Sciatic nerve (tissue), 2 donors: ENCODE data around the gene TMTC1. TPM values are rescaled to one million over a fixed set of nuclear protein-coding genes. Genes with fewer than 3 reads are reported as not detected.
A peak's percentile ranks its signal among the peaks of the same experiment; 100 is the strongest.

ENCODE experiments used
- ATAC-seq: fragments of 200-7000 bp; cut with Tn5 transposase; one replicate; pipeline ENCODE4 v1.9.1; 2020; ENCODE audit warnings: mild to moderate bottlenecking, moderate library complexity
- DNase-seq: peaks from one replicate; pipeline ENCODE4 v3.0.0-alpha.2; 2020; ENCODE audit warnings: low spot score
- intact Hi-C: fragments of 100-400 bp; cut with DNase I; formaldehyde crosslinking; loops from one replicate; pipeline ENCODE4 v1.14.2; 2022
- total RNA-seq: library from RNA; stranded (reverse); fragmentation: NEBNext Ultra II Directional; extraction: Animal tissue kit (Norgen Biotek cat#: 25700); gene quantifications from one replicate; pipeline ENCODE4 v1.2.1, GENCODE V29; 2021
- donor health status: DM: no; HTN: no; CAD: no.
- donor health status: DM: no; HTN: no; CAD: no.

Gene TMTC1
- total RNA-seq, 1 donor from 2014 or later, result 164 TPM

DNA sequence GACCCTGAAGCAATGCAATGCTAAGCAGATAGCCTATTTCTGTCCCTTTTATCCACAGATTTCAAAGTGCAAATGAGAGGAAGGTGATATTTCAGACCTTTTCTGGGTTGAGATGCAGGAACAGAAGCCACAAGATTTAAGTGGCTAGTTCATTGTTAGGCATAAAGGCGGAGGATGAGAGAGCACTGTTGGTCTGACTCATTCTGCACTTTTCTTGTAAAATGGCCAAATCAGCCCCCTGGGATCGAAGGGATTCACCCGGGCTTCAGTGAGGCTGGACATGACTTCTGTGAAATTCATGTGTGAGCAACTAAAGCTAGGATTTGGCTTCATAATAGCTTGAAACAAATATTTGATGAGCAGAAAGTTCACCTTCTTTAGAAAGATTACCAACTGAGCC is 184.4 kb downstream of the TMTC1 start:
- no peak for DNase-seq
- ATAC-seq, result peak; percentile 77
- intact Hi-C loops, result no loop called here

DNA sequence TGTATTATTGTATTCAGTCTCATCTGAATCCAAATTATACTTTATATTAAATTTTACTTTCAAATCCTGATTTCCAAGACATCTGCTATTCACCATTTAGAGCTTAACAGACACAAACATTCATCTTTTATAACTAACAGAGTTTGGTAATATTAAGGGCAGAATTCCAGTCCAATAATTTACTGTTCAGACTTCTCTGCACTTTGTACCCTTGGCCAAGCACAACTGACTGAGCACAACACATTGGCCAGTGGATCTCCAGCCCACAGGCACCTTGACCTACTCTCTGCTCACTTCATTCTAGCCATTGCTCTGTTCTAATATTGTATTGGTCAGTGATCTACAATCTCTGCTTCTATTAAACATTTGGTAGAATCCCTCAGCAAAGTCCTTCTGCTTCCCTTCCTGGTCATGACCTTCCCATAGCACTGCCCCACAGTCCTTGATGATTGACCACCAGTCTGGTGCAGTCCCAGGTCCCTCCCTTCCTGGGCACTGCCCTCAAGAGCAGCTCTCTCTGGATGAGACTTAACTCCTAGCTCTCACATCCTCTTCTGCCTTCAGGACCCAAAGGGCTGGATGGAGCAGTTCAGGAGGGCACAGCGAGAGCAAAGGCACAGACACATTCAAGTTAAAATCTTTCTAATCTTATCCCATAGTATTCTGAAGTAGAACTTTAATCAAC is 188.5 kb downstream of the TMTC1 start:
- ATAC-seq (no peak), DNase-seq (no peak)
- intact Hi-C loops, result no loop called here

DNA sequence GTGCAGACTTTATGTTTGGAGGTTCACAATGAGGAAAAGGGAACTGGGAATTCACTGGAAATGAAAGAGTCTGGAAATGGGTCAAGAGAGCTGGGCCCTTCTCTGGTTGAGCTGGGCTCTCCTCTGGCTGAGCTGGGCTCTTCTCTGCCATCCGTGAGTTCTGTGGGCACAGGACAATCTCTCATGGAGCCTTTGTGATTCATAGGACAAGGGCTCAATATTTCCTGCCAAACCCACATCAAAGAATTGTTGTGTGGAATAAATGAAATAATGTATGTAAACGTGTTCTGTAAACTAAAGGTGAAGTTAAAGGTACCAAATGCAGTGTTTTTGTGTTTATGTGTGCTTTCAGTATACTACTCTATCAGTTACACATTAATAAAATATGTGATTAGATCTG is 190.7 kb downstream of the TMTC1 start:
- no peak for DNase-seq
- no peak for ATAC-seq
- intact Hi-C loops, result no loop called here

DNA sequence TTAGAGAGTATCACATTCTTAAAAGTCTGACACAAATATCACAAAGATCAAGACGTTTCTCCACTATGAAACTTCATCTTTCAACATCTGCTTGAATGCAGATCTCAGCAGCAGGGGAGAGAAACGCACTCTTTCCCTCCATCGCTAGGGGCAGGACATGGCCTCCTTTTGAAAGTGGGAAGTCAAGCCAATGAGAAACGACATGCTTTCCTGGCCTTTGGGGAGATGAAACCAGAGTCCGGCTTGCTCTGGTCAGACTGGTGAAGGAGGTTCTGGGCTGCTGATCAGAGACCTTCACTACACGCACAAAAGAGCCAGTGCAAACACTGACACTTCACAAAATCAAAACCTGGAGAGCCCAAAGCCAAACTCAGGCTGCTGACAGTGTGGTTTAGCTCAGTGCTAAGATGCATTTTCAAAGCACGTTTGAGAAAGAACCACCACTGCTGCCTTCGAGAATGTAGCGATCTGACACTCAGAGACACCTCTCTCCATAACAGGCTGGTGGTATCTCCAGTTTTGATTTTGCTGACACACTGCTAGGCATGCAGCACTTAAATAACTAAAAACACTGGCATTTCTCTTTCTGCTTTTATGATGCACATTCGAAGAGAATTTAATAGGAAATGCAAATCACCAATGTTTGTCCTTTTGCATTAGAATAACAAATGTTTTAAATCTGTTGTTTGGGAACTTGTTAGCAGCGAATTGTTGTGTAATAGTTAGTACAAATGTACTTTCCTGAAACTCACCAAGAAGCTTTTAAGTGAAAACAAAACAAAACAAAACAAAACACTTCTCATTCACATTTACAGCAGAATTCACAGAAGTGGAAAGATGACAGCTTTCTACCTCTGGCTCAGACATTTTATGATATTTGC is 192.4 kb downstream of the TMTC1 start:
- DNase-seq, result no peak
- peak; percentile 93 for ATAC-seq
- intact Hi-C loops, result no loop called here

DNA sequence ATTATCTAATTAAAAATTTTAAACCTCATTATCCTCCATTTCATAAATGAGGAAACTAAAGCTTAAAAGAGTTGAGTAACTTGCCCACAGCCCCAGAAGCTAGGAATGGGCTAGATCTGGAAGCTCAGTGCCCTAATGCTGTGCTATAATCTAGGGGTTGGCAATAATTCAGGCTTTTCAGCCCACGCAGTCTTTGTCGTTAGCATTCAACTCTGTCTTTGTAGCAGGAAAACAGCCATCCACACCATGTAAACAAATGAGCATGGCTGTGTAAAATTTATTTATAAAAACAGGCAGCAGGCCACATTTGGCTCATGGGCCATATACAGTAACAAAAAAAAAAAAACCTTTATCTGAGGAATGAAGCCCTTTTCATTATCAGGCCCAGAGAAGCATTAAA is 193.9 kb downstream of the TMTC1 start:
- intact Hi-C loops, result no loop called here
- ATAC-seq (no peak), DNase-seq (no peak)

DNA sequence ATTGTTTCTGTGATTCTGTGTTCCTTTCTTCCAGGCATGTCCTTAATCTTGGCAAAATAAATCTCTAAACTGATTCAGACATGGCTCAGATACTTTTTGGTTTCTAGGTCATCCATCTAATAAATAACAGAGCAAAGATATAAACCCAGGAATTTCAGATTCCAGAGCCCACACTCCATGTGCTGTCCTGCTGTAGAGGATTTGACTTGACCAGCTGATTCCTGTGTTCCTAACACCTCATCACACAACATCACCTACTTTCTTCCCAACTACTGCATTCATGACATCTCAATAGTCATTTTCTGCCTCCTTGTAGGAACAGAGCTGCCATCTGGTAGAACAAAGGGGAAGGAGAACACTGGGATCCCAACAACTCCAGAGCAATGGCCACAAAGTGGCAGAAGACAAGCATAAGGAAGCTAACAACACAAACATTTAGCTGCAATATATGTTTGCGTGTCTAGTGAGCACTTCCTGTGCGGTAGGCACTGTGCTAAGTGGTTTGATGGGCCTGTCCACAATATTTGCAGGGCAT is 194.4 kb downstream of the TMTC1 start:
- intact Hi-C loops, result no loop called here
- ATAC-seq (no peak), DNase-seq (no peak)

DNA sequence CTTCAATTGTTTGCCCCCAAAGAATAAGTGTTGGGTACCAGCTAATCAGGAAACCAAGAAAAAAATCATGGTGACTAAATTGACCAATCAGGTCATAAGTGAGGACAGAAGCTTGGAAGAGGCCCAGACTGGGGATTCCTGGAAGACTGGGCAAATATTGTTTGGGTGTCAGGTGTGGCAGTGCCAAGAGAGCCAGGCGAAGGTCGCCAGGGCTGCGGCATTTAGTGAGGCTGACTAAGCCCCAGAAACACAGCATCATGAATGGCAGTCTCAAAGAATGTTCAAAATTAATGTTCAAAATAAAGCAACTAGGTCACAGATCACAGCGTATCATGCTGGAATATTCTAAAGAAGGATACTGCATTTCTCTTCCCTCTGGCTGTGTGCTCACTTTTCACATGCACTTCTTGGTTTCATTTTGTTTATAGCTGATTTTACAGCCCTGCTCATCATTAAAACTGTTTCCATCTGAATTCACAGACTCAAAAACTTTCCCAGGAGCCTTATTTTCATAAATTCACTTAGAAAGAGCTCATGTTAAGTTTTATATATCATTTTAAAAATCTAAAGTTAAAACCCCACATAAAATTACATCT is 201.0 kb downstream of the TMTC1 start:
- DNase-seq, result no peak
- peak; percentile 35 for ATAC-seq
- intact Hi-C loops, result no loop called here

DNA sequence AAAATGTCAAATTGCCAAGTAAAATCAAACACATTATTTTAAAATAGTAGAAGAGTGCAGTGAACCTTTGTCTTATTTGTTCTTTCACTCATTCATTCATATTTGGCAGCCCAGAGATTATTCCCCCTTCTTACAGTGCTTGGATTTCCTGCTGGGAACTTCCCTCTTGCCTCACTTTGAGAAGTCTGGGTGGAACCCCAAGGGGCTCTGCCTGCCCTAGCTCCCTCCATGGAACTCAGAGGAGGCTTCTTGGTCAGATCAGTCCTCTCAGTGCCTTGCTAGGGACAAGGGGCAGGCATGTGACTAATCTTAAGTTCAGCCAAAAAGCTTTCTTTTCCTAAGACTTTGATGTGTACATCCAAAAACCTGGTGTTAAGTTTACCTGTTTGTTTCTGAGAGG is 201.6 kb downstream of the TMTC1 start:
- intact Hi-C loops, result no loop called here
- DNase-seq (no peak), ATAC-seq (peak; percentile 68)

DNA sequence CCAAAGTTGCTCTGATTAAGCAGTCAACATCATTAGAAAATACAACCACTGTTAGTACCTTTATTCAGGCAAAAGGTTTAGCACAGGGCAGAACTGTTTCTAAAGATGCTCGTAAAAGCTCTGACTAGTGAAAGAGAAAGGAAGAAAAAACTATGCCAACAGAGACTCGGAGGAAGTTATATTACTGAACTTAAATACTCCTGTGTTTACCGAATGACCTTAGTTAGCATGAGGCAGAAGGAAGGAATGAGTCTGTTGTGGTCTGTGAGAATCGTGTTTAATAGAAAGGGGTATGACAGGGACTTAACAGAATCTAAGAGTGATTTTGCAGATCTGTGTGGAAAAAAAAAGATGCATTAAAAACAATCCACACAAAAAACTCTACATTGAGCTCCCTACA is 202.1 kb downstream of the TMTC1 start:
- DNase-seq (no peak), ATAC-seq (no peak)
- intact Hi-C loops, result no loop called here

DNA sequence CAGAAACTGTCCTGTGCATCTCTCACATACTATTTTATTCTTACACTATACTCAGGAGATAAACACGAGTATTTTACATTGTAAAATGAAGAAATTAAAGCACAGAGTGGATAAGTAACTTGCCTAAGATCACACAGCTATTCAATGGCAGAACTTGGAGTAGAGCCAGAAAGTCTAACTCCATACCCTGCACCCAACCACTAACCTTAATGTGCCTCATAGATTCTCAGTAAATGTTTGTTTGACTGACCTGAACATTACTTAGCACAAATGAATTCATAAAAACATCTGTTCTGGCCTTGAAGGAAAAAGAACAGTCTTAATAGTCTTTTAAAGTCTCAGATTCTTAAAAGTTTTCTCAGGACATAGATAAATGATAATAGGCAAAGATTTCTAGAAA is 202.8 kb downstream of the TMTC1 start:
- intact Hi-C loops, result no loop called here
- ATAC-seq (no peak), DNase-seq (no peak)

DNA sequence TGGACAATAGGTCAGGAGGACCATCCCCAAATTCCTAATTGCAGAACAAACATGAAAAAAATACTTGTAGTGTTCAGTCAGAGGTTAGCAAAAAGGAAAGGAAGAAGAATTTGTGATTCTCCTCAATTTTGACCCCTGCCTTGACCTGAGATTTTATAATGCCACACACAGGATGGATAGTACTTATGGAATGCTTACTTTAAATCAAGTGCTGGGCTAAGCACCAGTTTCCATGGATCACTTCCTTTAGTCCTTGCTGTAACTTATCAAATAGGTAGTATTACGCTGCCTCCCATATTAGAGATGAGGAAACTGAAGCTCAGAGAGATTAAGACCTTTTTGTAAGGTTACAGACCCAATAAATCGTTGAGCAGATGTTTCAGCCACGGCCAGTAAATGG is 205.0 kb downstream of the TMTC1 start:
- no peak for ATAC-seq
- intact Hi-C loops, result no loop called here
- no peak for DNase-seq

DNA sequence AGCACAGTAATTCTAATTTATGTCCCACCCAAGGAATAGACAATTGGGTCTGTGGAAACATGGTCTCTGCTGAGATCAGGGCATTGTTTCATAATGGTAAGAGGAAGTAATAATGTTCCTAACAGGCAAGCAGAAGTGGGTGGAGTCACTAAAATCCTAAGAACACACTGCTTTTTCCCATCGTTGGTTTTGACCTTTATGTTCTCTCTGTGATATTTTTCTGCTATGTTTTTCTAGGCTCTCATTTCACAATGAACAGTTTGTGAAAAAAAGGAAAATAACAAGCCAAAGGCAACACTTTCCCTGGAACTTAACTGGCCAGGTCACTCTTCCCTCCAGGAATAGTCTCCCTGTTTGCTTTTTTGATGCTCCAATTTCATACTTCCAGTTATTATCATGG is 205.7 kb downstream of the TMTC1 start:
- intact Hi-C loops, result no loop called here

DNA sequence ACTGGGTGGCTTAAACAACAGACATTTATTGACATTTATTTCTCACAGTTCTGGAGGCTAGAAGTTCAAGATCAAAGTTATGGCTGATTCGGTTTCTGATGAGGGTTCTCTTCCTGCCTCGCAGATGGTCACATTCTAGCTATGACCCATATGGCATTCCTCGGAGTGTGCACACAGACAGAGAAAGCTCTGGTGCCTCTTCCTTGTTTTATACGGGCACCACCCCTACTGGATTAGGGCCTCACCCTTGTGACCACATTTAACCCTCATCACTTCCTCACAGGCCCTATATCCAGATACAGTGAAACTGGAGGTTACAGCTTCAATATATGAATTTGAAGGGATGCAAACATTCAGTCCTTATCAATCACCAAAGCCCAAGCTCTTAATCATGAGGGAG is 209.2 kb downstream of the TMTC1 start:
- DNase-seq (no peak), ATAC-seq (no peak)
- intact Hi-C loops, result no loop called here

More for the DNA sequence above, 205.7 kb downstream of the TMTC1 start:
- DNase-seq (no peak), ATAC-seq (peak; percentile 83)

DNA sequence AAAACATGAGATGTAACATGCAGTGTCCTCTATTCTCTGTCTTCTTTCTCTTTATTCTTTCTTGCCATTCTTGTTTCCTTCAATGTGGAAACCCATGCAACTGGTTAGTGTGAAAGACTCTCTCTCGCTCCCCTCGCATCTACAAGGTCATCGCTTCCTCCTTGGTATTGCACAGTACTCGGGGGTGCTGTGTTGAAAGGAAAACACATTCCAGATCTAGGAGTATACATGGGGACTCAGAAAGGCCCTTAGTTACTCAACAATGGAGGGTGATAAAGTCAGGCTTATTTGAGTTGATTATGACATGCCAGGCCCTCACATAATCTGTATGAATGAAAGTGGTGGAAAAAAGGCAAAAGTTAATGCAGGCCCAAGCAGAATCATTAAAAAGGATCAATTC is 210.8 kb downstream of the TMTC1 start:
- DNase-seq (no peak), ATAC-seq (no peak)
- intact Hi-C loops, result no loop called here

DNA sequence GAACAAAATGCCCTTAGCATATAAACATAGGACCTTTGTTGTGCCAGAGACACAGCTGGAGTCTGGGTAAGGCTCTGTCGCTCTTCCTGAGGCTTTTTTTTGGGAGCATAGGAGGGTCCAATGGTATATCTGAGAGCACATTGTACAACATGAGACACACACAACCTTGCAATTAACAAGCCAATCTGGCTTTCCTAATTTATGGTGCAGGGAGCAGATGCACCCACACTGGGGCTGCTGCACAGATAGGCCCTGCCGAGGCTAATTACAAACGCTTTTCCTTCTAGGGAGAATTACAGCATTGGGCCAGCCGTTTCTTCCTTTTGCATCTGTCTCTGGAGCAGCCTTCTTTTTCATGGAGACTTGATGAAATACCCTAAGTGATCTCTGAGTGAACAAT is 211.3 kb downstream of the TMTC1 start:
- ATAC-seq (no peak), DNase-seq (no peak)
- intact Hi-C loops, result no loop called here

DNA sequence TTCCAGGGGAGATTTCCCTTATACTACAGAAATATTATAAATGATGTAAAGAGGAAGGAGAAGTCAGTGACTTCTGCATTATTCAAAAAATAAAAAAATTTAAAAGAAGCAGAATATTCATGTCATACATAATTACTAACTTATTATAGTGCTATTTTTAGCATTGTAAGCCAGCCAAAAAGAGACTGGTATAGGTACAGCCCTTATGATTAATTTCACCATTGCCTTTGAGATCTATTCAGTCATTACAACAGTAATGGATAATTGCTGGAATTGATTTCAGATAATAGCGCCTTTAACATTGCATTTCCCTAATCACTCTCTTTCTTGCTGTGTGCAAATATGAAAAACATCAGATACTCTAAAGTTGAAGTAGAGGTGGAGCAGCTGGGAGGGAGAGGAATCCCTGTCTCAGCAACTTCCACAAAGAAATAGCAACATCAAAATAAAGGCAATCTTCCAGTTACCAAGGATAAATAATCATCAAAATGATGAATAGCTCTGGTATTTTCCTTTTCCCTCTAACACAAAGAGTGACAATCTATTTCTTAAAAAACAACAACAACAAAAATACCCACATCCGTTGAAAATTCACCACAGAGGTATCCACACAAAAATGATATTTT is 214.5 kb downstream of the TMTC1 start:
- ATAC-seq (peak; percentile 50), DNase-seq (no peak)
- intact Hi-C loops, result no loop called here

DNA sequence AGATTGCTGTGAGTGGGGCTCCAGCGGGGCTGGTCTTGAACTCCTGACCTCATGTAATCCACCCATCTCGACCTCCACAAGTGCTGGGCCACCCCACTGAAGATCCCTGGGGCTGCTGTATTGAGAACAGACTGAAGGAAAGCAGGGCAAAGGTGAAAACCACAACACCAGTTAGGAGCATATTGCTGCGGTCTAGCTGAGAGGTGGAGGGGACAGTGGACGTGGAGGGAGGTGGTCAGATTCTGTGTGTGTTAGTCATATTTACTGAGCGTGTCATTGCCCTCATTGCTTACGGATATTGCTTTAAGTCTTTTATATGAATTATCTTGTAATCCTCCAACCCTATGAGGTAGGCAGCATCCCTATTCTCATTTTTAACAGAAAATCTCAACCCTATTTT is 217.3 kb downstream of the TMTC1 start:
- ATAC-seq, result no peak
- intact Hi-C loops, result no loop called here
- DNase-seq, result no peak

DNA sequence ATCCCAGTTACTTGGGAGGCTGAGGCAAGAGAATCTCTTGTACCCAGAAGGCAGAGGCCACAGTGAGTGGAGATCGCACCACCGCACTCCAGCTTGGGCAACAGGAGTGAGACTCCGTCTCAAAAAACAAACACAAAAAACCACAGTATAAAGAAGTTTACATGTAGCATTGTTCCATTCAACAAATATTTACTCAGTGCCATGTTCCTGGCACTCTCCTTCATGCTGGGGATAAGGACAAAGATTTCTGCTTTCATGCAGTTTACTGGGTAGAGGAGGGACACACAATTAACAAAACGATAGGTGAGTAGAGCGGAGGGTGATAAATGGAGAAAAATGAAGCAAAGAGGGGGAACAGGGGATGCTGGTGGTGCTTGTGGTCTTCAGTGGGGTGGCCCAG is 218.0 kb downstream of the TMTC1 start:
- DNase-seq (no peak), ATAC-seq (no peak)
- intact Hi-C loops, result no loop called here

DNA sequence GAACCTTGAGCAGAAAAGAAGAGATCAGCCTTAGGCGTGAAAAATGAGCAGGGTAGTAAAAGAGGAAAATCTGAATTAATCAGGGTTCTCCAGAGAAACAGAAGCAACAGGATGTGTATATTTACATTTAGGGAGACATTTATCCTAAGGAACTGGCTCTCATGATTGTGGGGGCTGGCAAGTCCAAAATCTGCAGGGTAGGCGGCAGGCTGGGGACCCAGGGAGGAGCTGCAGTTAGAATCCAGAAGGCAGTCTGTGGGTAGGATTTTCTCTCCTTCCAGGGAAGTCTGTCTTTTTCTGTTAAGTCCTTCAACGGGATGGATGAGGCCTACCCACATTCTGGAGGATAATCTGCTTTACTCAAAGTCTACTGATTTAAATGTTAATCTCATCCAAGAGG is 218.8 kb downstream of the TMTC1 start:
- ATAC-seq, result no peak
- no peak for DNase-seq
- intact Hi-C loops, result no loop called here

DNA sequence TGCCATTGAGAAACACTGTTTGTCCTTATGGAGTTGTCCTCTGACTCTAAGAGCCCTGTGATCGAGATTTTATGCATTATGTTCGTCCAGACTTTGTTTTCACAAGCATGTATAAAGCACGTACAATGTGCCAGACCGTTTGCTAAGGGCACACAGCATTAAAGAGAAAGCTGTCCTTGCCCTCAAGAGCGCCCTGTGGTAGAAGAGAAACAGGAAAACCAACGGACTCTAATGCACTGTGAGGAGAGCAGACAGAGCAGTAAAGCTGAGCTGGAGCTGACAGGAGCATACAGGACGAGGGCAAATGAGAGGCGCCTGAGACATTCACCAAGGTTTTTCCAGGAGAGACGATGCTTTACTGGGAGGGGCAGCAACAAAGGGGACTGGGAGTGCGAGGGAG is 220.1 kb downstream of the TMTC1 start:
- intact Hi-C loops, result no loop called here
- DNase-seq, result no peak
- no peak for ATAC-seq
